GM12801 (cell line): ENCODE measurements around the gene PPM1A.

ENCODE experiments used
- CTCF ChIP-seq: IDR thresholded peaks from one replicate; pipeline ENCODE4 v1.5.1; 2011; ENCODE audit warnings: control low read depth; ENCODE audit not compliant: insufficient read length; ENCODE audit errors: extremely low read depth

PPM1A gene

GRCh38 chr14:60248697-60249318 lies at the start of gene PPM1A:
Gene PPM1A, plus strand, starts transcription at chr14:60249221. Its CDS starts 33,483 bp downstream, at chr14:60282704.
- no peak for TF ChIP-seq CTCF

- no peak for TF ChIP-seq CTCF
Measured at GRCh38 chr14:60199321-60199720, 49.7 kb upstream of the PPM1A start.

- TF ChIP-seq CTCF, result no peak
Measured at GRCh38 chr14:60204104-60204842, 44.7 kb upstream of the PPM1A start.

- no peak for TF ChIP-seq CTCF
Measured at GRCh38 chr14:60204843-60205774, 43.9 kb upstream of the PPM1A start.

- no peak for TF ChIP-seq CTCF
Measured at GRCh38 chr14:60206249-60206670, 42.8 kb upstream of the PPM1A start.

GRCh38 chr14:60206837-60207533 lies 42.0 kb upstream of the PPM1A start:
- TF ChIP-seq CTCF, result no peak
